B cell (primary cell): Measurements from ENCODE around the gene ARHGAP30. TPM values are rescaled to one million over a fixed set of nuclear protein-coding genes. Genes with fewer than 3 reads are reported as not detected.

Experiments used
- ATAC-seq: fragments of 200-7000 bp; cut with Tn5 transposase; one replicate; pipeline ENCODE4 v1.10.0; 2021; ENCODE audit warnings: low read depth, mild to moderate bottlenecking, moderate number of reproducible peaks, moderate library complexity
- CTCF ChIA-PET: fragments of 350-600 bp; sonication (Branson Sonifier 250); formaldehyde crosslinking; loops from one replicate; lab custom pipeline; 2021; ENCODE audit warnings: antibody characterized with exemption, inconsistent platforms; lab: Charles Lee
- POLR2A ChIA-PET: fragments of 350-600 bp; sonication (Branson Sonifier 250); formaldehyde crosslinking; loops from one replicate; lab custom pipeline; 2021; ENCODE audit warnings: antibody characterized with exemption; lab: Charles Lee
- DNase-seq: peaks from one replicate; pipeline ENCODE4 v3.0.0; 2013
- H2AFZ ChIP-seq: 2 replicates; pipeline ENCODE4 v1.6.1; 2012; ENCODE audit warnings: mild to moderate bottlenecking, low read depth, low read length; ENCODE audit not compliant: insufficient read depth, poor library complexity, severe bottlenecking
- H3K27ac ChIP-seq, 2 donors: 1 replicate in 1 of 2; 2 replicates in 1 of 2; pipeline ENCODE4 v1.5.1; 2012 to 2013; ENCODE audit warnings: low read length in 2 of 2, mild to moderate bottlenecking in 2 of 2, moderate library complexity in 1 of 2
- H3K27me3 ChIP-seq, 4 experiments: fragments of 200-600 bp in 1 of 4; sonication (generic) in 1 of 4; replicated peaks in 1 of 4; 1 replicate in 2 of 4; 2 replicates in 2 of 4; pipeline versions ENCODE4 v1.6.1 to v1.7.0; 2013 to 2016; ENCODE audit warnings: low read length in 3 of 4, mild to moderate bottlenecking in 2 of 4, mixed read lengths in 1 of 4, moderate library complexity in 1 of 4; ENCODE audit not compliant: insufficient read depth in 4 of 4, control insufficient read depth in 3 of 4; ENCODE audit errors: control extremely low read depth in 1 of 4
- H3K36me3 ChIP-seq, 2 experiments: replicated peaks in 1 of 2; 1 replicate in 1 of 2; 2 replicates in 1 of 2; pipeline versions ENCODE4 v1.6.1 to v1.7.1; 2013; ENCODE audit warnings: low read length in 1 of 2; ENCODE audit not compliant: insufficient read depth in 2 of 2, control insufficient read depth in 1 of 2; ENCODE audit errors: control extremely low read depth in 1 of 2, extremely low read depth in 1 of 2
- H3K4me1 ChIP-seq, 2 donors: fragments of 200-600 bp in 1 of 2; sonication (generic) in 1 of 2; 1 replicate in 1 of 2; 2 replicates in 1 of 2; pipeline versions ENCODE4 v1.5.1 to v1.6.1; 2013 to 2017; ENCODE audit warnings: low read length in 2 of 2; ENCODE audit not compliant: control insufficient read depth in 2 of 2, insufficient read depth in 2 of 2
- H3K4me2 ChIP-seq: replicated peaks from 2 replicates; pipeline ENCODE3; 2012; ENCODE audit warnings: mild to moderate bottlenecking, low read depth, low read length; ENCODE audit not compliant: poor library complexity, severe bottlenecking
- H3K4me3 ChIP-seq, 5 experiments: fragments of 200-600 bp in 1 of 5; sonication (generic) in 1 of 5; 1 replicate in 3 of 5; 2 replicates in 2 of 5; pipeline versions ENCODE4 v1.5.1 to v1.7.0; 2011 to 2016; ENCODE audit warnings: low read length in 4 of 5, mild to moderate bottlenecking in 4 of 5, low read depth in 2 of 5, control low read depth in 1 of 5, moderate library complexity in 1 of 5; ENCODE audit not compliant: insufficient read depth in 1 of 5; ENCODE audit errors: control extremely low read depth in 1 of 5, extremely low read depth in 1 of 5
- H3K79me2 ChIP-seq: fragments of 200-600 bp; sonication (generic); one replicate; pipeline ENCODE4 v1.6.0; 2016; ENCODE audit warnings: low read length; ENCODE audit not compliant: control insufficient read depth, insufficient read depth
- H3K9ac ChIP-seq: fragments of 200-600 bp; sonication (generic); 2 replicates; pipeline ENCODE4 v1.6.1; 2017; ENCODE audit warnings: mild to moderate bottlenecking, low read length, moderate library complexity
- H3K9me3 ChIP-seq, 3 donors: one replicate each; pipeline versions ENCODE4 v1.6.1 to v1.7.1; 2013; ENCODE audit warnings: low read length in 2 of 3; ENCODE audit not compliant: control insufficient read depth in 2 of 3, insufficient read depth in 1 of 3; ENCODE audit errors: control extremely low read depth in 1 of 3
- H4K20me1 ChIP-seq: 2 replicates; pipeline ENCODE4 v1.6.0; 2012; ENCODE audit warnings: mild to moderate bottlenecking, low read length; ENCODE audit not compliant: insufficient read depth, control insufficient read depth, poor library complexity, severe bottlenecking
- H3K27ac Mint-ChIP-seq: one replicate; pipeline ENCODE4 v1.8.0; 2021; ENCODE audit warnings: mixed read lengths
- H3K27me3 Mint-ChIP-seq: one replicate; pipeline ENCODE4 v1.8.0; 2021; ENCODE audit warnings: mixed read lengths
- H3K4me1 Mint-ChIP-seq: one replicate; pipeline ENCODE4 v1.8.0; 2021; ENCODE audit warnings: mixed read lengths
- H3K4me3 Mint-ChIP-seq: one replicate; pipeline ENCODE4 v1.8.0; 2021; ENCODE audit warnings: mixed read lengths
- H3K9me3 Mint-ChIP-seq: one replicate; pipeline ENCODE4 v1.8.0; 2022; ENCODE audit warnings: mixed read lengths; ENCODE audit not compliant: insufficient read depth
- CTCF ChIP-seq: fragments of 200-600 bp; IDR thresholded peaks from one replicate; pipeline ENCODE4 v1.8.0; 2022; ENCODE audit warnings: antibody characterized with exemption, mild to moderate bottlenecking
- EZH2 ChIP-seq: IDR thresholded peaks from 2 replicates; pipeline ENCODE4 v1.6.1; 2012; ENCODE audit warnings: borderline replicate concordance, low read depth, mild to moderate bottlenecking, moderate library complexity, low read length; ENCODE audit not compliant: insufficient read depth, poor library complexity, severe bottlenecking
- WGBS: methylation state at CpG from one replicate; pipeline ENCODE4 v1.1.5; 2013; ENCODE audit warnings: missing lambda C conversion rate; ENCODE audit not compliant: insufficient coverage; 5-methylcytosine and 5-hydroxymethylcytosine counted together
- intact Hi-C: fragments of 100-400 bp; cut with micrococcal nuclease; formaldehyde crosslinking; loops from one replicate; pipeline ENCODE4 v1.10.0; 2022
- polyA plus RNA-seq: library from polyadenylated mRNA; depleted of rRNA; stranded (reverse); fragments of >200 nt; gene quantifications from 2 replicates; pipeline ENCODE4 v1.2.3, GENCODE V29; 2012
- total RNA-seq, 2 donors: library from RNA; stranded (reverse); fragments of 120-200 nt in 1 of 2; gene quantifications; 1 replicate in 1 of 2; 2 replicates in 1 of 2; pipeline versions ENCODE4 v1.2.3 to v1.2.4, GENCODE V29; 2013 to 2022

The ARHGAP30 gene
- total and polyA plus RNA-seq, 2 donors (not counting 1 experiment from before 2014, with no cell fraction given) = 122 to 146 TPM

DNA sequence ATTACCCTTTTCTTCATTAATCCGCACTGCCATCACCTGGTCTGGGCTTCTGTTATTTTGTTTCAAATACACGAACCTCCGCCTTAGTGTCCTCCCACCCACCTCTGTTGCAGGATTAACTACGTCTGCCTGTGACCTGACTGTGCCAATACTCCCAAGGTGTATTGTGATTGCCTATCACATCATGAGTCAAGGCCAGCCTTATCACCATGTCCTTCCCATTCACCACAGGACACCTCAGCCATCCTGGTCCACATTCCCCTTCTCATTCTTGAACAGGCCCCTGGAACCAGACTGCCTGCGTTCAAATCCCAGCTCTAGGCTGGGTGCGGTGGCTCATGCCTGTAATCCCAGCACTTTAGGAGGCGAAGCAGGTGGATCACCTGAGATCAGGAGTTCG, 63.1 kb downstream of the ARHGAP30 start:
- intact Hi-C loops = no loop called here
- Histone ChIP-seq H3K9me3 (no peaks in the 10 kb centered on the region), H4K20me1 (no peaks in the 10 kb centered on the region), H3K27me3 (no peaks in the 10 kb centered on the region), H3K4me2 (no peak overlapping the region), H3K4me3 (no peak overlapping the region), H3K36me3 (peaks cover 0 to 2% of the 10 kb centered on the region in 2 experiments), H3K79me2 (peaks cover 58% of the 10 kb centered on the region), H3K4me1 (no peaks in the 10 kb centered on the region), H2AFZ (no peak overlapping the region), H3K27ac (no peak overlapping the region), H3K9ac (no peak overlapping the region)
- ChIA-PET POLR2A (no interaction called here), CTCF (interaction anchor here (1.2 to 2.5 kb wide), 2 partner anchors 9 to 90 kb away, joined by 3 to 10 read pairs; no protein-coding TSS in a partner anchor)
- DNase-seq (no peak), ATAC-seq (no peak)
- Mint-ChIP-seq H3K4me3 (no peak overlapping the region), H3K9me3 (no peaks in the 10 kb centered on the region), H3K4me1 (no peaks in the 10 kb centered on the region), H3K27ac (no peak overlapping the region), H3K27me3 (no peaks in the 10 kb centered on the region)
- TF ChIP-seq CTCF (no peak), EZH2 (no peak)
- 82% methylated on average over 4 of the region's 8 CpGs for WGBS

DNA sequence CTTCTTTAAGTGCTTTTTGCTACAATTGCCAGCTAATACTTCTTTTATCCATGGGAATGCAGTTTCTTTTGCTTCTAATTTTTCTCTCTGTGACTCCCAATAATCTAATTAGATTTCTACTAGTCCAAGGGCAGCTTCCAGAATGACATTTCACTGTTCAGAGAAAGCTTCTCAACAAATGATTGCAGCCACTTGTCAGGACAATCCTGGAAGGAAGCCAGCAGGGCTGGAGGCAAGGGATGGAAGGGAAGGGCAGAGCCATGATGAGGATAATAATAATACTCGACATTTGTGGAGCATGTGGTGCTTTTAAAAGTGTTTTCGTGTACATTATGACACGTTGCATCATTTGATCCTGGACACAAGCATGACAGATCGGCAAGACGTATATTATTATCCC, 68.2 kb downstream of the ARHGAP30 start:
- peaks cover 0 to 5% of the 10 kb centered on the region in 2 donors for H3K4me1 ChIP-seq
- ChIA-PET CTCF (no interaction called here), POLR2A (no interaction called here)
- Mint-ChIP-seq H3K27ac (no peak overlapping the region), H3K9me3 (no peaks in the 10 kb centered on the region), H3K4me1 (peaks cover 4% of the 10 kb centered on the region), H3K4me3 (no peak overlapping the region), H3K27me3 (no peaks in the 10 kb centered on the region)
- peaks cover 9 to 18% of the 10 kb centered on the region in 2 experiments for H3K36me3 ChIP-seq
- H3K4me2 ChIP-seq = no peak overlapping the region
- H3K79me2 ChIP-seq = peaks cover 31% of the 10 kb centered on the region
- intact Hi-C loops = no loop called here
- WGBS = 90% methylated on average over 4 of the region's 5 CpGs
- TF ChIP-seq EZH2 = no peak
- ATAC-seq (no peak), DNase-seq (no peak)
- H3K27me3 ChIP-seq = no peaks in the 10 kb centered on the region
- no peaks in the 10 kb centered on the region for H4K20me1 ChIP-seq
- no peaks in the 10 kb centered on the region for H3K9me3 ChIP-seq
- H3K27ac ChIP-seq = no peak overlapping the region
- no peak overlapping the region for H2AFZ ChIP-seq
- no peak overlapping the region for H3K9ac ChIP-seq
- H3K4me3 ChIP-seq = no peak overlapping the region
